ENCODE data around the gene PSD.
"Not testable (repeated sequence)": the region's sequence is repeated elsewhere in the genome, so short reads cannot be mapped to it uniquely, and the experiment has no call there.

Gene PSD

GRCh38 chr10:102418622-102419268, at the start of gene PSD:
PSD (minus strand) TSS chr10:102418785; CDS start chr10:102417038, 1,747 bp downstream.
- DNase-seq (ENCODE audit: low read depth): no peak

GRCh38 chr10:102467971-102468438, 49.4 kb upstream of the PSD start:
- DNase-seq (ENCODE audit: low read depth): no peak

- no peak for DNase-seq (ENCODE audit: low read depth)
These were observed 48.7 kb upstream of the PSD start for GRCh38 chr10:102467318-102467717.

- DNase-seq (ENCODE audit: low read depth): no peak
These were observed 46.9 kb upstream of the PSD start for GRCh38 chr10:102465466-102465865.

GRCh38 chr10:102463983-102464382, 45.4 kb upstream of the PSD start:
- no peak for DNase-seq (ENCODE audit: low read depth)

- DNase-seq (ENCODE audit: low read depth): no peak
These were observed 44.0 kb upstream of the PSD start for GRCh38 chr10:102462512-102463054.

GRCh38 chr10:102461187-102462054, 42.8 kb upstream of the PSD start:
- peak; percentile 93 for DNase-seq (ENCODE audit: low read depth)

GRCh38 chr10:102460836-102461186, 42.2 kb upstream of the PSD start:
- no peak for DNase-seq (ENCODE audit: low read depth)

- no peak for DNase-seq (ENCODE audit: low read depth)
These were observed 40.1 kb upstream of the PSD start for GRCh38 chr10:102458656-102459055.

- DNase-seq (ENCODE audit: low read depth): no peak
These were observed 39.1 kb upstream of the PSD start for GRCh38 chr10:102457591-102458150.

GRCh38 chr10:102455893-102456471, 37.4 kb upstream of the PSD start:
- no peak for DNase-seq (ENCODE audit: low read depth)

GRCh38 chr10:102454662-102455487, 36.3 kb upstream of the PSD start:
- DNase-seq (ENCODE audit: low read depth): not testable (repeated sequence)

GRCh38 chr10:102453502-102453901, 34.9 kb upstream of the PSD start:
- no peak for DNase-seq (ENCODE audit: low read depth)

- peak; percentile 74 for DNase-seq (ENCODE audit: low read depth)
These were observed 34.2 kb upstream of the PSD start for GRCh38 chr10:102452672-102453340.

GRCh38 chr10:102451105-102451969, 32.8 kb upstream of the PSD start, which contains the start of gene C10orf95:
C10orf95 (minus strand) TSS chr10:102451543; CDS start chr10:102451093, 450 bp downstream.
- DNase-seq (ENCODE audit: low read depth): no peak

GRCh38 chr10:102450374-102451104, 32.0 kb upstream of the PSD start:
- peak; percentile 89 for DNase-seq (ENCODE audit: low read depth)

- no peak for DNase-seq (ENCODE audit: low read depth)
These were observed 31.5 kb upstream of the PSD start for GRCh38 chr10:102450124-102450373.

- DNase-seq (ENCODE audit: low read depth): peak; percentile 80
These were observed 30.9 kb upstream of the PSD start for GRCh38 chr10:102449321-102450123.

Measured in activated T-cell treated with anti-CD3 and anti-CD28 coated beads for 48 hours (primary cell).